Endothelial cell of umbilical vein (primary cell): ENCODE measurements around the gene ADGRE1. TPM values are rescaled to one million over a fixed set of nuclear protein-coding genes. Genes with fewer than 3 reads are reported as not detected.

Experiments
- BruUV-seq: library from RNA; stranded (reverse); fragments of 400-500 nt; replicated peaks from 2 replicates; lab custom pipeline; 2021; lab: Mats Ljungman, UMichigan
- CTCF ChIA-PET: fragments of 300-600, 350-600 bp; sonication (Branson Sonifier 250); formaldehyde crosslinking; loops from one replicate; lab custom pipeline; 2021; ENCODE audit warnings: antibody characterized with exemption, inconsistent platforms; lab: Charles Lee
- POLR2A ChIA-PET: fragments of 300-600, 350-600 bp; sonication (Branson Sonifier 250); formaldehyde crosslinking; loops from one replicate; lab custom pipeline; 2021; ENCODE audit warnings: antibody characterized with exemption, inconsistent platforms; lab: Charles Lee
- DNase-seq: peaks from one replicate; pipeline ENCODE4 v3.0.0-alpha.2; 2011; ENCODE audit warnings: low read depth, low spot score
- FAIRE-seq: peaks from 2 replicates; lab custom pipeline; 2011; peaks lifted over from hg19 to GRCh38; lab: Jason Lieb, UNC
- H2AFZ ChIP-seq: 2 replicates; pipeline ENCODE4 v1.6.0; 2012; ENCODE audit warnings: low read depth, low read length, control low read depth, inconsistent platforms
- H3K27ac ChIP-seq: 2 replicates; pipeline ENCODE4 v1.5.1; 2011; ENCODE audit warnings: low read depth, mild to moderate bottlenecking, control low read depth, low read length, moderate library complexity; ENCODE audit not compliant: insufficient read depth
- H3K27me3 ChIP-seq, 2 experiments: 2 replicates each; pipeline versions ENCODE4 v1.6.0 to v1.6.1; 2011; ENCODE audit warnings: low read length in 2 of 2, mixed read lengths in 1 of 2; ENCODE audit not compliant: control insufficient read depth in 2 of 2, insufficient read depth in 2 of 2
- H3K36me3 ChIP-seq, 2 experiments: 2 replicates in 1 of 2; 3 replicates in 1 of 2; pipeline ENCODE4 v1.5.1; 2011; ENCODE audit warnings: low read length in 2 of 2, mild to moderate bottlenecking in 1 of 2, moderate library complexity in 1 of 2; ENCODE audit not compliant: control insufficient read depth in 2 of 2, insufficient read depth in 2 of 2; ENCODE audit errors: extremely low read depth in 1 of 2
- H3K4me1 ChIP-seq: 3 replicates; pipeline ENCODE4 v1.5.1; 2011; ENCODE audit warnings: mild to moderate bottlenecking, low read length; ENCODE audit not compliant: control insufficient read depth, insufficient read depth; ENCODE audit errors: extremely low read depth
- H3K4me2 ChIP-seq: 2 replicates; pipeline ENCODE4 v1.6.1; 2011; ENCODE audit warnings: low read length, control low read depth, mixed read lengths; ENCODE audit not compliant: insufficient read depth
- H3K4me3 ChIP-seq, 3 experiments: fragments of 200-600 bp in 1 of 3; sonication (generic), shearing (Covaris generic) in 1 of 3; replicated peaks in 1 of 3; 2 replicates each; pipeline ENCODE4 v1.5.1; 2011 to 2016; ENCODE audit warnings: control low read depth in 3 of 3, low read length in 3 of 3, mild to moderate bottlenecking in 2 of 3, inconsistent platforms in 1 of 3, low read depth in 1 of 3, moderate library complexity in 1 of 3; ENCODE audit not compliant: insufficient read depth in 1 of 3
- H3K79me2 ChIP-seq: 2 replicates; pipeline ENCODE4 v1.6.0; 2012; ENCODE audit warnings: low read length, inconsistent platforms; ENCODE audit not compliant: control insufficient read depth, insufficient read depth
- H3K9ac ChIP-seq: replicated peaks from 2 replicates; pipeline ENCODE3; 2011; ENCODE audit warnings: low read length, control low read depth; ENCODE audit not compliant: insufficient read depth; ENCODE audit errors: extremely low read depth
- H3K9me1 ChIP-seq: replicated peaks from 3 replicates; pipeline ENCODE4 v1.6.0; 2011; ENCODE audit warnings: mild to moderate bottlenecking, low read length; ENCODE audit not compliant: control insufficient read depth, insufficient read depth; ENCODE audit errors: extremely low read depth
- H3K9me3 ChIP-seq: replicated peaks from 2 replicates; pipeline ENCODE4 v1.5.1; 2012; ENCODE audit warnings: low read length, inconsistent platforms; ENCODE audit not compliant: control insufficient read depth, insufficient read depth
- H4K20me1 ChIP-seq: replicated peaks from 2 replicates; pipeline ENCODE3; 2011; ENCODE audit warnings: mild to moderate bottlenecking, low read length; ENCODE audit not compliant: control insufficient read depth, insufficient read depth; ENCODE audit errors: extremely low read depth
- FOS ChIP-seq: IDR thresholded peaks from 2 replicates; pipeline ENCODE4 v1.6.1; 2011; ENCODE audit warnings: mild to moderate bottlenecking, low read length, moderate library complexity, borderline replicate concordance; ENCODE audit not compliant: insufficient read depth
- GATA2 ChIP-seq: IDR thresholded peaks from 2 replicates; pipeline ENCODE4 v1.7.0; 2011; ENCODE audit warnings: low read depth, mild to moderate bottlenecking, moderate library complexity, mixed read lengths, low read length; ENCODE audit not compliant: insufficient read length, insufficient read depth
- JUN ChIP-seq: IDR thresholded peaks from 2 replicates; pipeline ENCODE4 v1.6.1; 2011; ENCODE audit warnings: borderline replicate concordance, low read depth; ENCODE audit not compliant: insufficient read length, insufficient read depth
- POLR2A ChIP-seq: IDR thresholded peaks from 2 replicates; pipeline ENCODE4 v1.6.1; 2012; ENCODE audit warnings: low read depth, mild to moderate bottlenecking, control low read depth, low read length
- dilution Hi-C: fragments of 300-500 bp; cut with MboI; formaldehyde crosslinking; loops from one replicate; pipeline ENCODE4 v1.15.0; 2019; ENCODE audit warnings: low sequenced_read_pairs; ENCODE audit not compliant: extremely low pct_ligation_motif_present
- intact Hi-C: fragments of 100-400 bp; cut with micrococcal nuclease; formaldehyde crosslinking; loops from one replicate; pipeline ENCODE4 v1.10.0; 2022
- polyA plus RNA-seq, 4 experiments: library from polyadenylated mRNA; depleted of rRNA in 3 of 4; stranded (reverse) in 3 of 4; unstranded in 1 of 4; fragments of >200 nt; gene quantifications; 2 replicates each; pipeline versions ENCODE4 v1.2.1 to v1.2.3, GENCODE V29; 2011 to 2012; ENCODE audit warnings: missing spikeins in 1 of 4
- total RNA-seq: library from RNA; stranded (reverse); gene quantifications from 2 replicates; pipeline ENCODE4 v1.2.3, GENCODE V29; 2021
- TF ChIP-seq, protein P1 (sequence below), 2 donors: IDR thresholded peaks; 1 replicate in 1 of 2; 2 replicates in 1 of 2; pipeline ENCODE4 v1.5.1; 2011; ENCODE audit warnings: low read length in 2 of 2, mild to moderate bottlenecking in 2 of 2, moderate library complexity in 2 of 2, control low read depth in 1 of 2, inconsistent platforms in 1 of 2, low read depth in 1 of 2; ENCODE audit not compliant: insufficient read depth in 1 of 2; ENCODE audit errors: extremely low read depth in 1 of 2

Gene ADGRE1
- total and polyA plus RNA-seq, 2 donors (not counting 3 experiments of a cell fraction or from before 2014, with no cell fraction given): not detected

GRCh38 chr19:6862673-6863078 is 24.7 kb upstream of the ADGRE1 start:
- no peak for TF ChIP-seq FOS
- TF ChIP-seq, protein P1, sequence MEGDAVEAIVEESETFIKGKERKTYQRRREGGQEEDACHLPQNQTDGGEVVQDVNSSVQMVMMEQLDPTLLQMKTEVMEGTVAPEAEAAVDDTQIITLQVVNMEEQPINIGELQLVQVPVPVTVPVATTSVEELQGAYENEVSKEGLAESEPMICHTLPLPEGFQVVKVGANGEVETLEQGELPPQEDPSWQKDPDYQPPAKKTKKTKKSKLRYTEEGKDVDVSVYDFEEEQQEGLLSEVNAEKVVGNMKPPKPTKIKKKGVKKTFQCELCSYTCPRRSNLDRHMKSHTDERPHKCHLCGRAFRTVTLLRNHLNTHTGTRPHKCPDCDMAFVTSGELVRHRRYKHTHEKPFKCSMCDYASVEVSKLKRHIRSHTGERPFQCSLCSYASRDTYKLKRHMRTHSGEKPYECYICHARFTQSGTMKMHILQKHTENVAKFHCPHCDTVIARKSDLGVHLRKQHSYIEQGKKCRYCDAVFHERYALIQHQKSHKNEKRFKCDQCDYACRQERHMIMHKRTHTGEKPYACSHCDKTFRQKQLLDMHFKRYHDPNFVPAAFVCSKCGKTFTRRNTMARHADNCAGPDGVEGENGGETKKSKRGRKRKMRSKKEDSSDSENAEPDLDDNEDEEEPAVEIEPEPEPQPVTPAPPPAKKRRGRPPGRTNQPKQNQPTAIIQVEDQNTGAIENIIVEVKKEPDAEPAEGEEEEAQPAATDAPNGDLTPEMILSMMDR (IDR thresholded peaks at IDR 0.05; ENCODE audit: extremely low read depth in 1 of 2, insufficient read depth in 1 of 2, low read depth in 1 of 2, low read length in 2 of 2): peak; percentile 90 to 95
- Histone ChIP-seq H3K27ac (no peak overlapping the region), H3K4me2 (no peak overlapping the region), H3K9me3 (no peaks in the 10 kb centered on the region), H2AFZ (no peak overlapping the region), H3K27me3 (no peaks in the 10 kb centered on the region), H4K20me1 (no peaks in the 10 kb centered on the region), H3K36me3 (no peaks in the 10 kb centered on the region), H3K79me2 (no peaks in the 10 kb centered on the region), H3K4me1 (no peaks in the 10 kb centered on the region), H3K9ac (no peak overlapping the region), H3K9me1 (no peaks in the 10 kb centered on the region), H3K4me3 (no peak overlapping the region)
- ChIA-PET CTCF (interaction anchor here (0.6 to 6.2 kb wide), 16 partner anchors 10 to 346 kb away, joined by 3 to 179 read pairs (median 4); partner anchors contain the start of genes GPR108, TRIP10 and VAV1), POLR2A (no interaction called here)
- BruUV-seq: no TSS peak
- dilution Hi-C loops (no loop called here), intact Hi-C loops (loop anchor here (1.0 to 5.0 kb wide), 9 partner anchors 60 to 470 kb away; partner anchors contain the start of genes CRB3, GTF2F1 and SH2D3A)
- FAIRE-seq (peak; percentile 86), DNase-seq (peak; percentile 78)

DNA sequence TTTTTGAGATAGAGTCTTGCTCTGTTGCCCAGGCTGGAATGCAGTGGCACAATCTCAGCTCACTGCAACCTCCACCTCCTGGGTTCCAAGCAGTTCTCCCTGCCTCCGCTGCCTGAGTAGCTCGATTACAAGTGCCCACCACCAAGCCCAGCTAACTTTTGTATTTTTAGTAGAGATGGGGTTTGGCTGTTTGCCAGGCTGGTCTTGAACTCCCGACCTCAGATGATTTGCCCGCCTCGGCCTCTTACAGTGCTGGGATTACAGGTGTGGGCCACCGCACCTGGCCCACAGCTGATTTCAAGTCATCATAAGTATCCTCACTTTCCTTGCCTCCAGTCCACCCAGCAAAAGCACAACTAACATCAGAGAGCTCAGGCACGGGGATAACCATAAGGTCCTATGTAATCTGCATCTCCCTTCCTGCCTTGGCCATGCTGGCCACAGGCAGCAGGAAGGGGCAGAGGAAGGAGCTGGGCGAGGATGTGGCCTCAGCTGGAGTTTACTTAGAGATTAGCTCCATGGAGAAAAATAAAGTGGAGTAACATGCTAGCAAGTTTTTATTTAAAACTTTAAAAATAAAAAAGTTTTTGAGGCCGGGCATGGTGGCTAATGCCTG is 22.9 kb upstream of the ADGRE1 start:
- TF ChIP-seq JUN: no peak
- TF ChIP-seq POLR2A: no peak
- TF ChIP-seq, protein P1 (IDR thresholded peaks at IDR 0.05; ENCODE audit: extremely low read depth in 1 of 2, insufficient read depth in 1 of 2, low read depth in 1 of 2, low read length in 2 of 2): no peak
- TF ChIP-seq GATA2: no peak
- ChIA-PET POLR2A (interaction anchor here (0.7 kb wide), 1 partner anchor 101 kb away, joined by 4 read pairs; no protein-coding TSS in a partner anchor), CTCF (interaction anchor here (0.6 to 6.2 kb wide), 22 partner anchors 9 to 739 kb away, joined by 3 to 179 read pairs (median 4); partner anchors contain the start of genes DENND1C, GPR108, TRIP10 and VAV1)
- Histone ChIP-seq H3K9ac (no peak overlapping the region), H3K79me2 (no peaks in the 10 kb centered on the region), H3K36me3 (no peaks in the 10 kb centered on the region), H2AFZ (no peak overlapping the region), H3K9me1 (no peaks in the 10 kb centered on the region), H3K4me2 (no peak overlapping the region), H4K20me1 (no peaks in the 10 kb centered on the region), H3K27ac (no peak overlapping the region), H3K27me3 (no peaks in the 10 kb centered on the region), H3K4me3 (no peak overlapping the region), H3K9me3 (no peaks in the 10 kb centered on the region), H3K4me1 (no peaks in the 10 kb centered on the region)
- dilution Hi-C loops (no loop called here), intact Hi-C loops (loop anchor here (5.0 kb wide), 1 partner anchor 402 kb away; the partner anchor contains the start of gene CRB3)
- BruUV-seq: no TSS peak
- FAIRE-seq (no peak), DNase-seq (no peak)
